Measurements from ENCODE around the gene MEGF10.
"Not testable (repeated sequence)": the region's sequence is repeated elsewhere in the genome, so short reads cannot be mapped to it uniquely, and the experiment has no call there.

The MEGF10 gene

GRCh38 chr5:127290019-127290945 lies at the start of gene MEGF10:
TSS of gene MEGF10 (plus strand) at chr5:127290796. CDS start at chr5:127331309, 40,513 bp downstream.
- TF ChIP-seq, protein P1, sequence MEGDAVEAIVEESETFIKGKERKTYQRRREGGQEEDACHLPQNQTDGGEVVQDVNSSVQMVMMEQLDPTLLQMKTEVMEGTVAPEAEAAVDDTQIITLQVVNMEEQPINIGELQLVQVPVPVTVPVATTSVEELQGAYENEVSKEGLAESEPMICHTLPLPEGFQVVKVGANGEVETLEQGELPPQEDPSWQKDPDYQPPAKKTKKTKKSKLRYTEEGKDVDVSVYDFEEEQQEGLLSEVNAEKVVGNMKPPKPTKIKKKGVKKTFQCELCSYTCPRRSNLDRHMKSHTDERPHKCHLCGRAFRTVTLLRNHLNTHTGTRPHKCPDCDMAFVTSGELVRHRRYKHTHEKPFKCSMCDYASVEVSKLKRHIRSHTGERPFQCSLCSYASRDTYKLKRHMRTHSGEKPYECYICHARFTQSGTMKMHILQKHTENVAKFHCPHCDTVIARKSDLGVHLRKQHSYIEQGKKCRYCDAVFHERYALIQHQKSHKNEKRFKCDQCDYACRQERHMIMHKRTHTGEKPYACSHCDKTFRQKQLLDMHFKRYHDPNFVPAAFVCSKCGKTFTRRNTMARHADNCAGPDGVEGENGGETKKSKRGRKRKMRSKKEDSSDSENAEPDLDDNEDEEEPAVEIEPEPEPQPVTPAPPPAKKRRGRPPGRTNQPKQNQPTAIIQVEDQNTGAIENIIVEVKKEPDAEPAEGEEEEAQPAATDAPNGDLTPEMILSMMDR (conservative IDR thresholded peaks at IDR 0.05): peak; percentile 92
- no peak within 1 kb of the TSS for H3K27ac ChIP-seq

DNA sequence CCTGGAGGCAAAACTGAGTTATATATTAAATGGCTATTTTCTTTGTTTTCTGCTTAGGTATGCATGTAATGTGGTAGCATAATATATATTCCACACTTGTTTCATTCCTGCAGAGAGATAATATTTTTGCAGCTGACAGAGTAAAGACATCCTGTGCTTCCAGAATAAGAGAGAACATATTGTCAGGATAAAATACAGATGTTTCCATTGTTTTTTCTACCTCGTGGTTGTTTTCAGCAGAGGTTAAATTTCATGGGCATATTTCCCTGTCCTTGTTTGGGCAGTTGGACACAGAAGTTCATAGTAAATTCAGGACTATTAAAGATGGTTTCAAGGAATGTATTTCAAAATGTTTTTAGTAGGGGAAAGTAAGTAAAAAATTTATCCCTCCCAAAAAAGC lies 47.6 kb upstream of the MEGF10 start:
- TF ChIP-seq, protein P1 (conservative IDR thresholded peaks at IDR 0.05): no peak

DNA sequence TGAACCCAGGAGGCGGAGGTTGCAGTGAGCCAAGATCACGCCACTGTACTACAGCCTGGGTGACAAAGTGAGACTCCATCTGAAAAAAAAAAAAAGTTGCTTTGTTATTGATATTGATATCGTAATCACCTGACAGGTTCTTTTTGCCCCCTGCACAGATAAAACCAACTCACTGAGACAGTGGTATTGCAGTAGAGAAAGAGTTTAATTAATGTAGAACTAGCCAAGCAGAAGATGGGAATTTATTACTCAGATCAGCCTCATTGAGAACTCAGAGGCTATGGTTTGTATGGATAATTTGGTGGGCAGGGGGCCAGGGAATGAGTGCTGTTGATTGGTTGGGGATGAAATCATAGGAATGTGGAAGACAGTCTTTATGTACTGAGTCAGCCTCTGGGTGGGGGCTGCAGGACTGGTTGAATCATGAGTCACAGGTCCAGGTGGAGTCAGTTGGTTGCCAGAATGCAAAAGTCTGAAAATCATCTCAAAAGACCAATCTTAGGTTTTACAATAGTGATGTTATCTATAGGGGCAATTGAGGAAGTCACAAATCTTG lies 35.8 kb upstream of the MEGF10 start:
- no peak overlapping the region for H3K27ac ChIP-seq
- TF ChIP-seq, protein P1 (conservative IDR thresholded peaks at IDR 0.05): no peak

More for the DNA sequence above, 47.6 kb upstream of the MEGF10 start:
- no peak overlapping the region for H3K27ac ChIP-seq

GRCh38 chr5:127256886-127257597 lies 33.6 kb upstream of the MEGF10 start:
- H3K27ac ChIP-seq: no peak overlapping the region
- TF ChIP-seq, protein P1 (conservative IDR thresholded peaks at IDR 0.05): no peak

DNA sequence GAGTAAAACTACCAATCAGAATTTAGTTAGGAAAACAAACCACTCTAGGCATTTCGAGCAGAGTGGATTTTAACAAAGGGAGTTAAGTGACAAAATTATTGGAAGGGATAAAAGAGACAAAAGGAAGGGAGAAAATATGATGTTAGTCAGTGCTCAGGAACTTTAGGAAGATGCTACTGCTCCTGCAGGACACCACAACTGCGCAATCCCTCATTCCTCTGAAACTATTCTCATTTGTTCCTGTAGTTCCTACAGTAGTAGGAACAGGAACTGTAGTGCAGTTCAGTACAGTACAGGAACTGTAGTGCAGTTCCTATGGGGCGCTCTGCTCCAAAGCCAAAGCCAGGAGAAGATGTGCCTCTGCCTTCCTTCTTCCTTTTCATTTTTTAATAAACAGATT lies 29.9 kb upstream of the MEGF10 start:
- TF ChIP-seq, protein P1 (conservative IDR thresholded peaks at IDR 0.05): no peak
- H3K27ac ChIP-seq: no peak overlapping the region

GRCh38 chr5:127265473-127265872 lies 25.1 kb upstream of the MEGF10 start:
- not testable (repeated sequence) for H3K27ac ChIP-seq

DNA sequence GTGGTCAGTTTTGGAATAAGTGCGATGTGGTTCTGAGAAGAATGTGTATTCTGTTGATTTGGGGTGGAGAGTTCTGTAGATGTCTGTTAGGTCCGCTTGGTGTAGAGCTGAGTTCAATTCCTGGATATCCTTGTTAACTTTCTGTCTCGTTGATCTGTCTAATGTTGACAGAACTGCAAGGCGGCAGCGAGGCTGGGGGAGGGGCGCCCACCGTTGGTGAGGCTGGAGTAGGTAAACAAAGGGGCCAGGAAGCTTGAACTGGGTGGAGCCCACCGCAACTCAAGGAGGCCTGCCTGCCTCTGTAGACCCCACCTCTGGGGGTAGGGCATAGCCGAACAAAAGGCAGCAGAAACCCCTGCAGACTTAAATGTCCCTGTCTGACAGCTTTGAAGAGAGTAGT lies 22.3 kb upstream of the MEGF10 start:
- not testable (repeated sequence) for H3K27ac ChIP-seq

- not testable (repeated sequence) for H3K27ac ChIP-seq
Observed at GRCh38 chr5:127270713-127271112, 19.9 kb upstream of the MEGF10 start.
